Measurements from ENCODE around the gene ACAD10. TPM values are rescaled to one million over a fixed set of nuclear protein-coding genes. Genes with fewer than 3 reads are reported as not detected.

ACAD10 gene
- total RNA-seq, 1 experiment from 2014 or later: 30.8 TPM

- in situ Hi-C loops (cut with HindIII; ENCODE audit: low pct_unique_long_range_greater_than_20kb, low sequenced_read_pairs): no loop called here
- no peaks in the 10 kb centered on the region for H3K36me3 ChIP-seq (ENCODE audit: control insufficient read depth, insufficient read depth, low read length)
Measured at GRCh38 chr12:111780166-111780565, 94.3 kb downstream of the ACAD10 start.

DNA sequence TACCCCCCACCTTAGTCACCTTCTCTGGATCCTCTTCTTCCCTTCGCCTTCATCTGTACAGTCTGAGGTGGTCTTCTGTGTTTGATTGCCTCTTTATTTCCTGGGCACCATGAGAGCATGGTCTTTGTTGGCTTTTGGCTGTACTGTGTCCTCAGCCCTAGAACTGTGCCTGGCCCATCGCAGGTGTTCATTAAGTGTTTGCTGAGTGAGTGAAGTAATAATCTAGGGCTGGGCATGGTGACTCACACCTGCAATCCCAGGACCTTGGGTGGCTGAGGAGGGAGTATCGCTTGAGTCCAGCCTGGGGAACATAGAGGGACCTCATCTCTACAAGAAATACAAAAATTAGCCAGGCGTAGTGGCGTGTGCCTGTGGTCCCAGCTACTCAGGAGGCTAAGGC lies 94.8 kb downstream of the ACAD10 start:
- DNase-seq (ENCODE audit: low read depth, low spot score): no peak
- POLR2A ChIA-PET: no interaction called here
- CTCF ChIA-PET: no interaction called here

More at GRCh38 chr12:111780166-111780565, 94.3 kb downstream of the ACAD10 start:
- DNase-seq (ENCODE audit: low read depth, low spot score): no peak
- intact Hi-C loops (cut with micrococcal nuclease; ENCODE audit: unreplicated experiment): no loop called here
- H3K4me3 ChIP-seq (ENCODE audit: low read depth in 2 of 2, low read length in 2 of 2): no peak overlapping the region
- POLR2A ChIA-PET: no interaction called here
- no peaks in the 10 kb centered on the region for H3K9me3 ChIP-seq (ENCODE audit: control insufficient read depth, insufficient read depth, low read depth, low read length)
- no peaks in the 10 kb centered on the region for H3K27me3 ChIP-seq (ENCODE audit: control insufficient read depth, insufficient read depth, low read length)
- TF ChIP-seq, protein P1, sequence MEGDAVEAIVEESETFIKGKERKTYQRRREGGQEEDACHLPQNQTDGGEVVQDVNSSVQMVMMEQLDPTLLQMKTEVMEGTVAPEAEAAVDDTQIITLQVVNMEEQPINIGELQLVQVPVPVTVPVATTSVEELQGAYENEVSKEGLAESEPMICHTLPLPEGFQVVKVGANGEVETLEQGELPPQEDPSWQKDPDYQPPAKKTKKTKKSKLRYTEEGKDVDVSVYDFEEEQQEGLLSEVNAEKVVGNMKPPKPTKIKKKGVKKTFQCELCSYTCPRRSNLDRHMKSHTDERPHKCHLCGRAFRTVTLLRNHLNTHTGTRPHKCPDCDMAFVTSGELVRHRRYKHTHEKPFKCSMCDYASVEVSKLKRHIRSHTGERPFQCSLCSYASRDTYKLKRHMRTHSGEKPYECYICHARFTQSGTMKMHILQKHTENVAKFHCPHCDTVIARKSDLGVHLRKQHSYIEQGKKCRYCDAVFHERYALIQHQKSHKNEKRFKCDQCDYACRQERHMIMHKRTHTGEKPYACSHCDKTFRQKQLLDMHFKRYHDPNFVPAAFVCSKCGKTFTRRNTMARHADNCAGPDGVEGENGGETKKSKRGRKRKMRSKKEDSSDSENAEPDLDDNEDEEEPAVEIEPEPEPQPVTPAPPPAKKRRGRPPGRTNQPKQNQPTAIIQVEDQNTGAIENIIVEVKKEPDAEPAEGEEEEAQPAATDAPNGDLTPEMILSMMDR (IDR thresholded peaks at IDR 0.05): no peak
- TF ChIP-seq POLR2AphosphoS5 (IDR thresholded peaks at IDR 0.05; ENCODE audit: low read depth, low read length): no peak
- no peak for TF ChIP-seq TCF7L2 (IDR thresholded peaks at IDR 0.05; ENCODE audit: low read depth, low read length)
- no peak for TF ChIP-seq SIN3A (IDR thresholded peaks at IDR 0.05; ENCODE audit: borderline replicate concordance, insufficient read depth, low read depth, low read length)
- no peak for TF ChIP-seq REST (IDR thresholded peaks at IDR 0.05; ENCODE audit: insufficient read depth in 1 of 2, low read depth in 2 of 2, low read length in 1 of 2)
- peaks cover 10% of the 10 kb centered on the region for H3K4me1 ChIP-seq (ENCODE audit: control insufficient read depth, insufficient read depth, low read length)
- no peak for ATAC-seq
- CTCF ChIA-PET: no interaction called here
- no TSS peak for BruUV-seq (replicated peaks)
- H3K27ac ChIP-seq (ENCODE audit: low read length): no peak overlapping the region

More for the DNA sequence above, 94.8 kb downstream of the ACAD10 start:
- Histone ChIP-seq H3K9me3 (ENCODE audit: control insufficient read depth, insufficient read depth, low read depth, low read length) (no peaks in the 10 kb centered on the region), H3K36me3 (ENCODE audit: control insufficient read depth, insufficient read depth, low read length) (no peaks in the 10 kb centered on the region), H3K4me1 (ENCODE audit: control insufficient read depth, insufficient read depth, low read length) (peaks cover 5% of the 10 kb centered on the region), H3K4me3 (ENCODE audit: low read depth in 2 of 2, low read length in 2 of 2) (no peak overlapping the region), H3K27me3 (ENCODE audit: control insufficient read depth, insufficient read depth, low read length) (no peaks in the 10 kb centered on the region), H3K27ac (ENCODE audit: low read length) (no peak overlapping the region)
- no peak for ATAC-seq
- intact Hi-C loops (cut with micrococcal nuclease; ENCODE audit: unreplicated experiment): no loop called here
- in situ Hi-C loops (cut with HindIII; ENCODE audit: low pct_unique_long_range_greater_than_20kb, low sequenced_read_pairs): no loop called here
- no TSS peak for BruUV-seq (replicated peaks)
- TF ChIP-seq REST (IDR thresholded peaks at IDR 0.05; ENCODE audit: insufficient read depth in 1 of 2, low read depth in 2 of 2, low read length in 1 of 2) (no peak), POLR2AphosphoS5 (IDR thresholded peaks at IDR 0.05; ENCODE audit: low read depth, low read length) (no peak), SIN3A (IDR thresholded peaks at IDR 0.05; ENCODE audit: borderline replicate concordance, insufficient read depth, low read depth, low read length) (no peak), TCF7L2 (IDR thresholded peaks at IDR 0.05; ENCODE audit: low read depth, low read length) (no peak)
- TF ChIP-seq, protein P1 (IDR thresholded peaks at IDR 0.05): no peak
